SK-N-SH treated with all-trans-retinoic acid at 6 μM for 48 hours (cell line): Measurements from ENCODE around the gene HM13.

Experiments
- ZC3H10 ChIP-seq: fragments of 250-450 bp; sonication (Bioruptor Pico); IDR thresholded peaks from 2 replicates; pipeline ENCODE4 v1.5.1; 2021; ENCODE audit warnings: mild to moderate bottlenecking, moderate library complexity
- TF ChIP-seq, protein P1 (sequence below): fragments of 250-450 bp; sonication (Bioruptor Pico); IDR thresholded peaks from 2 replicates; pipeline ENCODE4 v1.5.0; 2020; ENCODE audit warnings: mild to moderate bottlenecking, moderate library complexity
- TF ChIP-seq, protein P2 (sequence below): fragments of 250-450 bp; sonication (Bioruptor Pico); IDR thresholded peaks from 2 replicates; pipeline ENCODE4 v1.5.1; 2021; ENCODE audit warnings: mild to moderate bottlenecking, moderate library complexity
- TF ChIP-seq, protein P3 (sequence below): fragments of 250-450 bp; sonication (Bioruptor Pico); IDR thresholded peaks from 2 replicates; pipeline ENCODE4 v1.8.0; 2020; ENCODE audit warnings: mild to moderate bottlenecking, moderate library complexity, borderline replicate concordance

DNA sequence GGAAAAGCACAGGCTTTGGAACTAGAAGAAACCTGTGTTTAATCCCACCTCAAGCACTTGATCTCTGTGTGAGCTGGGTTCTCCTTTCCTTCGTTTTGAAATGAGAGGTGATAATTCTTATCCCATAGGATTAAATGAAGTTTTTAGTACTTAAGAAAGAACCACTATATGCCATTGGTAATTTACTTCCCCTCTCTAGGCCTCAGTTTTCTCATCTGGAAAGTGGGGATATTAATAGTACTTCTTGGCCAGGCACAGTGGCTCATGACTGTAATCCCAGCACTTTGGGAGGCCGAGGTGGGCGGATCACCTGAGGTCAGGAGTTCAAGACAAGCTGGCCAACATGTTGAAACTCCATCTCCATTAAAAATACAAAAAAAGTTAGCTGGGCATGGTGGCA is 25.1 kb upstream of the HM13 start:
- TF ChIP-seq, protein P1, sequence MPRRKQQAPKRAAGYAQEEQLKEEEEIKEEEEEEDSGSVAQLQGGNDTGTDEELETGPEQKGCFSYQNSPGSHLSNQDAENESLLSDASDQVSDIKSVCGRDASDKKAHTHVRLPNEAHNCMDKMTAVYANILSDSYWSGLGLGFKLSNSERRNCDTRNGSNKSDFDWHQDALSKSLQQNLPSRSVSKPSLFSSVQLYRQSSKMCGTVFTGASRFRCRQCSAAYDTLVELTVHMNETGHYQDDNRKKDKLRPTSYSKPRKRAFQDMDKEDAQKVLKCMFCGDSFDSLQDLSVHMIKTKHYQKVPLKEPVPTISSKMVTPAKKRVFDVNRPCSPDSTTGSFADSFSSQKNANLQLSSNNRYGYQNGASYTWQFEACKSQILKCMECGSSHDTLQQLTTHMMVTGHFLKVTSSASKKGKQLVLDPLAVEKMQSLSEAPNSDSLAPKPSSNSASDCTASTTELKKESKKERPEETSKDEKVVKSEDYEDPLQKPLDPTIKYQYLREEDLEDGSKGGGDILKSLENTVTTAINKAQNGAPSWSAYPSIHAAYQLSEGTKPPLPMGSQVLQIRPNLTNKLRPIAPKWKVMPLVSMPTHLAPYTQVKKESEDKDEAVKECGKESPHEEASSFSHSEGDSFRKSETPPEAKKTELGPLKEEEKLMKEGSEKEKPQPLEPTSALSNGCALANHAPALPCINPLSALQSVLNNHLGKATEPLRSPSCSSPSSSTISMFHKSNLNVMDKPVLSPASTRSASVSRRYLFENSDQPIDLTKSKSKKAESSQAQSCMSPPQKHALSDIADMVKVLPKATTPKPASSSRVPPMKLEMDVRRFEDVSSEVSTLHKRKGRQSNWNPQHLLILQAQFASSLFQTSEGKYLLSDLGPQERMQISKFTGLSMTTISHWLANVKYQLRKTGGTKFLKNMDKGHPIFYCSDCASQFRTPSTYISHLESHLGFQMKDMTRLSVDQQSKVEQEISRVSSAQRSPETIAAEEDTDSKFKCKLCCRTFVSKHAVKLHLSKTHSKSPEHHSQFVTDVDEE: no peak
- no peak for TF ChIP-seq ZC3H10 (CRISPR knock-in tag)
- TF ChIP-seq, protein P2, sequence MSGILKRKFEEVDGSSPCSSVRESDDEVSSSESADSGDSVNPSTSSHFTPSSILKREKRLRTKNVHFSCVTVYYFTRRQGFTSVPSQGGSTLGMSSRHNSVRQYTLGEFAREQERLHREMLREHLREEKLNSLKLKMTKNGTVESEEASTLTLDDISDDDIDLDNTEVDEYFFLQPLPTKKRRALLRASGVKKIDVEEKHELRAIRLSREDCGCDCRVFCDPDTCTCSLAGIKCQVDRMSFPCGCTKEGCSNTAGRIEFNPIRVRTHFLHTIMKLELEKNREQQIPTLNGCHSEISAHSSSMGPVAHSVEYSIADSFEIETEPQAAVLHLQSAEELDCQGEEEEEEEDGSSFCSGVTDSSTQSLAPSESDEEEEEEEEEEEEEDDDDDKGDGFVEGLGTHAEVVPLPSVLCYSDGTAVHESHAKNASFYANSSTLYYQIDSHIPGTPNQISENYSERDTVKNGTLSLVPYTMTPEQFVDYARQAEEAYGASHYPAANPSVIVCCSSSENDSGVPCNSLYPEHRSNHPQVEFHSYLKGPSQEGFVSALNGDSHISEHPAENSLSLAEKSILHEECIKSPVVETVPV (CRISPR knock-in tag): no peak
- TF ChIP-seq, protein P3, sequence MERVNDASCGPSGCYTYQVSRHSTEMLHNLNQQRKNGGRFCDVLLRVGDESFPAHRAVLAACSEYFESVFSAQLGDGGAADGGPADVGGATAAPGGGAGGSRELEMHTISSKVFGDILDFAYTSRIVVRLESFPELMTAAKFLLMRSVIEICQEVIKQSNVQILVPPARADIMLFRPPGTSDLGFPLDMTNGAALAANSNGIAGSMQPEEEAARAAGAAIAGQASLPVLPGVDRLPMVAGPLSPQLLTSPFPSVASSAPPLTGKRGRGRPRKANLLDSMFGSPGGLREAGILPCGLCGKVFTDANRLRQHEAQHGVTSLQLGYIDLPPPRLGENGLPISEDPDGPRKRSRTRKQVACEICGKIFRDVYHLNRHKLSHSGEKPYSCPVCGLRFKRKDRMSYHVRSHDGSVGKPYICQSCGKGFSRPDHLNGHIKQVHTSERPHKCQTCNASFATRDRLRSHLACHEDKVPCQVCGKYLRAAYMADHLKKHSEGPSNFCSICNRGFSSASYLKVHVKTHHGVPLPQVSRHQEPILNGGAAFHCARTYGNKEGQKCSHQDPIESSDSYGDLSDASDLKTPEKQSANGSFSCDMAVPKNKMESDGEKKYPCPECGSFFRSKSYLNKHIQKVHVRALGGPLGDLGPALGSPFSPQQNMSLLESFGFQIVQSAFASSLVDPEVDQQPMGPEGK (CRISPR knock-in tag): no peak
